GM18502 (cell line): ENCODE results near the gene PCDHB4.
"Not testable (repeated sequence)": the region's sequence is repeated elsewhere in the genome, so short reads cannot be mapped to it uniquely, and the experiment has no call there.

Experiments
- ATAC-seq: cut with Tn5 transposase; IDR thresholded peaks from one replicate; pipeline ENCODE4 v1.9.1; 2021; ENCODE audit warnings: mild to moderate bottlenecking; ENCODE audit not compliant: unreplicated experiment, poor library complexity

PCDHB4 gene

DNA sequence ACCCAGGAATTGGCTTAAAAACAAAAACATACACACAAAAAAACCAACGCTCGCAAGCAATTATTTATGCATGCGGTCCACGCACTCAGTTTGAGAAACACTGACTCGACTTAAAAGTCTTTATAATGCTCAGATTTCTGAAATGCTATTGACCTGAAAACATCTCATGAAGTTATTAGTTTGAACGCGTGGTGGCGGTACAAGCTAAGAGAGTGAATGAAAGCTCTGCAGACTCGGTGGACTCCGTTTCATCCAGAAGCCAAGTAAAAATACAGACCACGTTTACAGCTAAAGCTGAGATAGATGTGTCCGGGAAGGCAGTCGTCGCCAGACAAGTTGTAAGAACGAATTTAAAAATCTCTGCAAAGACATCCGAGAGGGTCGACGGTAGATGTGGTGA lies 28.2 kb downstream of the PCDHB4 start, which contains the start of gene PCDHB6:
Gene PCDHB6 (plus strand): TSS at position 246 of the 400 bp plus-strand sequence. CDS start 201 bp downstream, outside the sequence.
- ATAC-seq: no peak

DNA sequence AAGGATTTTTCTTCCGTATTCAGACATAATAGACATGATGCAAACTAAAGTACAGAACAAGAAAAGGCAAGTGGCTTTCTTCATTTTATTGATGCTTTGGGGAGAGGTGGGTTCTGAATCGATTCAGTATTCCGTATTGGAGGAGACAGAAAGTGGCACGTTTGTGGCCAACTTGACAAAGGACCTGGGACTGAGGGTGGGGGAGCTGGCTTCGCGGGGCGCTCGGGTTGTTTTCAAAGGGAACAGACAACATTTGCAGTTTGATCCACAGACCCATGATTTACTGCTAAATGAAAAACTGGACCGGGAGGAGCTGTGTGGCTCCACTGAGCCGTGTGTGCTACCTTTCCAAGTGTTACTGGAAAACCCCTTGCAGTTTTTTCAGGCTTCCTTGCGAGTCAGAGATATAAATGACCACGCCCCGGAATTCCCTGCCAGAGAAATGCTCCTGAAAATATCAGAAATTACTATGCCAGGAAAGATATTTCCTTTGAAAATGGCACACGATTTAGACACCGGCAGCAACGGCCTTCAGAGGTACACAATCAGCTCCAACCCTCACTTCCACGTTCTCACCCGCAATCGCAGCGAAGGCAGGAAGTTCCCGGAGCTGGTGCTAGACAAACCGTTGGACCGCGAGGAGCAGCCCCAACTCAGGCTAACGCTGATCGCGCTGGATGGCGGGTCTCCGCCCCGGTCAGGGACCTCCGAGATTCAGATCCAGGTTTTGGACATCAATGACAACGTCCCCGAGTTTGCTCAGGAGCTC lies 28.8 kb downstream of the PCDHB4 start:
- ATAC-seq: no peak

DNA sequence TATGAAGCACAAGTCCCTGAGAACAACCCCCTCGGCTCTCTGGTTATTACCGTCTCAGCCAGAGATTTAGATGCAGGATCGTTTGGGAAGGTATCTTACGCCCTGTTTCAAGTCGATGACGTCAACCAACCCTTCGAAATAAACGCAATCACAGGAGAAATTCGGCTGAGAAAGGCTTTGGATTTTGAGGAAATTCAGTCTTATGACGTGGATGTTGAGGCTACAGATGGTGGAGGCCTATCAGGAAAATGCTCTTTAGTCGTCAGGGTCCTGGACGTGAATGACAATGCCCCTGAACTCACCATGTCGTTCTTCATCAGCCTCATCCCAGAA lies 29.3 kb downstream of the PCDHB4 start:
- no peak for ATAC-seq

DNA sequence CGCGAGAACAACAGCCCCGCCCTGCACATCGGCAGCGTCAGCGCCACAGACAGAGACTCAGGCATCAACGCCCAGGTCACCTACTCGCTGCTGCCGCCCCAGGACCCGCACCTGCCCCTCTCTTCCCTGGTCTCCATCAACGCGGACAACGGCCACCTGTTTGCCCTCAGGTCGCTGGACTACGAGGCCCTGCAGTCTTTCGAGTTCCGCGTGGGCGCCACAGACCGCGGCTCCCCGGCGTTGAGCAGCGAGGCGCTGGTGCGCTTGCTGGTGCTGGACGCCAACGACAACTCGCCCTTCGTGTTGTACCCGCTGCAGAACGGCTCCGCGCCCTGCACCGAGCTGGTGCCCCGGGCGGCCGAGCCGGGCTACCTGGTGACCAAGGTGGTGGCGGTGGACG lies 30.0 kb downstream of the PCDHB4 start:
- not testable (repeated sequence) for ATAC-seq

DNA sequence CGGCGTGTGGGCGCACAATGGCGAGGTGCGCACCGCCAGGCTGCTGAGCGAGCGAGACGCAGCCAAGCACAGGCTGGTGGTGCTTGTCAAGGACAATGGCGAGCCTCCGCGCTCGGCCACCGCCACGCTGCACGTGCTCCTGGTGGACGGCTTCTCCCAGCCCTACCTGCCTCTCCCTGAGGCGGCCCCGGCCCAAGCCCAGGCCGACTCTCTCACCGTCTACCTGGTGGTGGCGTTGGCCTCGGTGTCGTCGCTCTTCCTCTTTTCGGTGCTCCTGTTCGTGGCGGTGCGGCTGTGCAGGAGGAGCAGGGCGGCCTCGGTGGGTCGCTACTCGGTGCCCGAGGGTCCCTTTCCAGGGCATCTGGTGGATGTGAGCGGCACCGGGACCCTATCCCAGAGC lies 30.5 kb downstream of the PCDHB4 start:
- not testable (repeated sequence) for ATAC-seq

DNA sequence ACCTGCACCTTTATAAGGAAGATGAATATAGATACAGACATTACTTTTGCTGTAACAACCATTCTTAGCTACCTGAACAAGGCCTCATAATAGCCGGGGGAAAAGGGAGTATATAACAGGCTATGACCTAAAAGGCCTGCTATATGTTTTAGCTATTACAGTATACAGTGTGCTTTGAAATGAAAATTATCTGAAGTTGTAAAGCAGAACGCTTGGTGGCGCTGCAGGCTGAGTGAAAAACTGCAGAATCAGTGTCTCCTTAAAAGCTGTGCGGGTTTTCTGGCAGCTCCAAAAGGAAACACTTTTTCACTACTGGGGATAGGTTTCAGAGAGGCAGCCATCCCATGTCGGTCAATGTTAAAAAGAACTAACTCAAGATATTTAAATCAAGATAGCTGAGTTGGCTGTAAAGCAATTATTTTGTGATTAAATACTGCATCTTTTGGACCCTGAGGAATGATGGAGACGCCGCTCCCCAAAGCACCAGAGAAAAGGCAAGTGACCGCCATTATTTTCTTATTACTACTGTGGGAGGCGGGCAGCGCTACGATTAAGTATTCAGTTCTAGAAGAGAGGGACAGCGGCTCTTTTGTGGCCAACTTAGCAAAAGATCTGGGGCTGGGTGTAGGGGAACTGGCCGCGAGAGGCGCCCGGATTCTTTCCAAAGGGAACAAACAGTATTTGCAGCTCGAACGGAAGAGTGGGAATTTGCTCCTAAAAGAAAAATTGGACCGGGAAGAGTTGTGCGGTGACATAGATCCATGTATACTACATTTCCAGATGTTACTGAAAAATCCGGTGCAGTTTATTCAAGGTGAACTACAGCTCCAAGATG lies 34.1 kb downstream of the PCDHB4 start:
- no peak for ATAC-seq

DNA sequence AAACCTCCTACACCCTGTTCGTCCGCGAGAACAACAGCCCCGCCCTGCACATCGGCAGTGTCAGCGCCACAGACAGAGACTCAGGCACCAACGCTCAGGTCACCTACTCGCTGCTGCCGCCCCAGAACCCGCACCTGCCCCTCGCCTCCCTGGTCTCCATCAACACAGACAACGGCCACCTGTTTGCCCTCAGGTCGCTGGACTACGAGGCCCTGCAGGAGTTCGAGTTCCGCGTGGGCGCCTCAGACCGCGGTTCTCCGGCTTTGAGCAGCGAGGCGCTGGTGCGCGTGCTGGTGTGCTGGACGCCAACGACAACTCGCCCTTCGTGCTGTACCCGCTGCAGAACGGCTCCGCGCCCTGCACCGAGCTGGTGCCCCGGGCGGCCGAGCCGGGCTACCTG lies 35.7 kb downstream of the PCDHB4 start:
- not testable (repeated sequence) for ATAC-seq

DNA sequence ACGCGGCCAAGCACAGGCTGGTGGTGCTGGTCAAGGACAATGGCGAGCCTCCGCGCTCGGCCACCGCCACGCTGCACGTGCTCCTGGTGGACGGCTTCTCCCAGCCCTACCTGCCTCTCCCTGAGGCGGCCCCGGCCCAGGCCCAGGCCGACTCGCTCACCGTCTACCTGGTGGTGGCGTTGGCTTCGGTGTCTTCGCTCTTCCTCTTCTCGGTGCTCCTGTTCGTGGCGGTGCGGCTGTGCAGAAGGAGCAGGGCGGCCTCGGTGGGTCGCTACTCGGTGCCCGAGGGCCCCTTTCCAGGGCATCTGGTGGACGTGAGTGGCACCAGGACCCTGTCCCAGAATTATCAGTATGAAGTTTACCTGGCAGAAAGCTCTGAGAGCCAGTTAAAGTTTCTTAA lies 36.3 kb downstream of the PCDHB4 start:
- not testable (repeated sequence) for ATAC-seq

DNA sequence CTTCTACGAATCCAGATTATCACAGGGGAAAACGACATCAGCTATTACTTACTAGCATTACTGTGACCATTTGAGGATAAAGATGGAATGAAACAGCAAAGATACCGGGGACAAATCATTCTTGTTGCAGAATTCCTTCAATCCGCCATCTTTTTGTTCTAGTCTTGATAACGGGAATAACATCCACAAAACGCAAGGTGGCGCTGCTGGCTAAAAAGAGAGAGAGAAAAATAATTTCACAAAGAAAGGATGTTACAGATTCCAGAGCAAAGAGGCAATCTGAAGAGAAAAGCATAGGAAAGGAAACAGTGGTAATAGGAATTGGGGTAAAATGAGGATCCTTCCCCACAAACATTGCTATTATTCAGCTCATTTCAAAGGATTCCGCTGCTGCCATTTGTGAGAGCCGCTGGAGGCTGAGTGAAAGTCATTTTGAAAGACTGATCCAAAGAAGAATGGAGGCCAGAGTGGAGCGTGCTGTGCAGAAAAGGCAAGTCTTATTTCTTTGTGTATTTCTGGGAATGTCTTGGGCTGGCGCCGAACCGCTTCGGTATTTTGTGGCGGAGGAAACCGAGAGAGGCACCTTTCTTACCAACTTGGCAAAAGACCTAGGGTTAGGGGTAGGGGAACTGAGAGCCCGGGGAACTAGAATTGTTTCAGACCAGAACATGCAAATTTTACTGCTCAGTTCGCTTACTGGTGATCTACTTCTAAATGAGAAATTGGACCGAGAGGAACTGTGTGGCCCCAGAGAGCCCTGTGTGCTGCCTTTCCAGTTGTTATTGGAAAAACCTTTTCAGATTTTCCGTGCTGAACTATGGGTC lies 51.0 kb downstream of the PCDHB4 start, which contains the start of gene PCDHB7:
Gene PCDHB7 (plus strand): TSS at position 264 of the 824 bp plus-strand sequence. CDS start 192 bp downstream, at position 456.
- ATAC-seq: no peak

DNA sequence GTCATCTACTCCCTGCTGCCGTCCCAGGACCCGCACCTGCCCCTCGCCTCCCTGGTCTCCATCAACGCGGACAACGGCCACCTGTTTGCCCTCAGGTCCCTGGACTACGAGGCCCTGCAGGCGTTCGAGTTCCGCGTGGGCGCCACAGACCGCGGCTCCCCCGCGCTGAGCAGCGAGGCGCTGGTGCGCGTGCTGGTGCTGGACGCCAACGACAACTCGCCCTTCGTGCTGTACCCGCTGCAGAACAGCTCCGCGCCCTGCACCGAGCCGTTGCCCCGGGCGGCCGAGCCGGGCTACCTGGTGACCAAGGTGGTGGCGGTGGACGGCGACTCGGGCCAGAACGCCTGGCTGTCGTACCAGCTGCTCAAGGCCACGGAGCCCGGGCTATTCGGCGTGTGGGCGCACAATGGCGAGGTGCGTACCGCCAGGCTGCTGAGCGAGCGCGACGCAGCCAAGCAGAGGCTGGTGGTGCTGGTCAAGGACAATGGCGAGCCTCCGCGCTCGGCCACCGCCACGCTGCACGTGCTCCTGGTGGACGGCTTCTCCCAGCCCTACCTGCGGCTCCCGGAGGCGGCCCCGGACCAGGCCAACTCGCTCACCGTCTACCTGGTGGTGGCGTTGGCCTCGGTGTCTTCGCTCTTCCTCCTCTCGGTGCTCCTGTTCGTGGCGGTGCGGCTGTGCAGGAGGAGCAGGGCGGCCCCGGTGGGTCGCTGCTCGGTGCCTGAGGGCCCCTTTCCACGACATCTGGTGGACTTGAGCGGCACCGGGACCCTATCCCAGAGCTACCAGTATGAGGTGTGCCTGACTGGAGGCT lies 52.9 kb downstream of the PCDHB4 start:
- not testable (repeated sequence) for ATAC-seq
